GM19438 (cell line): Measurements from ENCODE around the gene GIGYF1.
A peak's percentile ranks its signal among the peaks of the same experiment; 100 is the strongest.
"Not testable (repeated sequence)": the region's sequence is repeated elsewhere in the genome, so short reads cannot be mapped to it uniquely, and the experiment has no call there.

ENCODE experiments used
- ATAC-seq: cut with Tn5 transposase; IDR thresholded peaks from one replicate; pipeline ENCODE4 v1.9.1; 2021; ENCODE audit warnings: low read depth; ENCODE audit not compliant: unreplicated experiment

GIGYF1 gene

GRCh38 chr7:100673942-100674410 is 20.1 kb downstream of the GIGYF1 start:
- ATAC-seq, result no peak

DNA sequence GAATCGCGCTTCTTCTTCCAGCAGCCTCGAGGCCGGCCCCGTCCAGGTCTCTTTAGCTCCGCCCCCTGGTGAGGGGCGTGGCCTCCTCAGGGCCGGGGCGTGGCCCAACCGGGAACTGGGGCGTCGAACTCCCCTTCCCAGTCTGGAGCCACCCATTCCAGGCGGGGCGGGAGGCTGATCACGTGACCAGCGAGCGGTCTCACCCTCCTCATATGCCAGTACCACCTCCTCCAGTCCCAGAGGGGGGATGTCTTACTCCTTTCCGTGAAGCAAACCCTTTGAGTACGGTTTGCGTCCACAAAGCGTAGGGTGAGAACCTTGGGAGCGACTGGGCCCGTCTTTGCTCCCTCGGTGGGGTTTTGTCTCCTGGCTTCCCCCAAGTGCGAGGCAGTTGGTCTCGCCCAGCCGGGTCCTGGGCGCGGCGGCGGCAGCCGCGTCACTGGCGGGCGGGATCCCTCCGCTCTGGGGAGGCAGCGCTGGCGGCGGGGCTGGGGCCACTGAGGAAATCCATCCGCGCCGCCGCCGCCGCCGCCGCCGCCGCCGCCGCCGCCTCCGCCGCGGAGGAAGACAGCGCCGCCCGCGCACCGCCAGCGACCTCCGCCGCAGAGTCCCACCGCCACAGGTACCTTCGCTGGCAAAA is 20.6 kb downstream of the GIGYF1 start, which contains the start of gene GNB2:
Gene GNB2, plus strand, starts transcription at position 439 of the 640 bp plus-strand sequence. CDS start 2,526 bp downstream, outside the sequence.
- peak; percentile 59 for ATAC-seq

DNA sequence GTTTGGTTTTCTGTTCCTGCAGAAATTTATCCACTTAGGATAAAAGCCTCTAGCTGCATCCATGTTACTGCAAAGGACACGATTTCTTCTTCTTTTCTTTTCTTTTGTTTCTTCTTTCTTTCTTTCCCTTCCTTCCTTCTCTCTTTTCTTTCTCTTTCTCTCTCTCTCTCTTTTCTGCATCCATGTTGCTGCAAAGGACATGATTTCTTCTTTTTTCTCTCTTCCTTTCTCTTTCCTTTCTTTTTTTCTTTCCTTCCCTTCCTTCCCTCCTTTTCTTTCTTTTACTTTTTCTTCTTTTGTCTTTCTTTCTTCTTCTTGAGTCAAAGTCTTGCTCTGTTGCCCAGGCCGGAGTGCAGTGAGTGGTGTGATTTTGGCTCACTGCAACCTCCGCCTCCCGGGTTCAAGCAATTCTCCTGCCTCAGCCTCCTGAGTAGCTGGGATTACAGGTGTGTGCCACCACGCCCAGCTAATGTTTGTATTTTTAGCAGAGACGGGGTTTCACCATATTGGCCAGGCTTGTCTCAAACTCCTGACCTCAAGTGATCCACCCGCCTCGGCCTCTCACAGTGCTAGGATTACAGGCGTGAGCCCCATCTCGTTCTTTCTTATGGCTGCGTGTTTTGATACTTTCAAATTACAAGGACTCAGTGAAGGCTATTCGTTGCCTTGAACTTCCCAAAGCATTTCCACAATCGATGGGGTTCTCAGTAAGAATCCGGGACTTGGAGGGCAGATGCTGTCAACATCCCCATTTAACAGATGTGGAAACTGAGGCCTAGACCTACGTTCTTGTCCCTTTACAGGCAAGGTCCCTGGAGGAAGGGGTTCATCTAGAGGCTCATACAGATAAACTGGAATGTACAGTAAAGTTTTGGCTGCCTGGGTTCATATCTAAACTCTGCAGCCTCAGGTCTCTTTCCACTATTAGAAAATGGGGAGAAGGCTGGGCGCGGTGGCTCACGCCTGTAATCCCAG is 22.4 kb downstream of the GIGYF1 start:
- no peak for ATAC-seq

GRCh38 chr7:100670074-100670473 is 24.0 kb downstream of the GIGYF1 start:
- no peak for ATAC-seq

DNA sequence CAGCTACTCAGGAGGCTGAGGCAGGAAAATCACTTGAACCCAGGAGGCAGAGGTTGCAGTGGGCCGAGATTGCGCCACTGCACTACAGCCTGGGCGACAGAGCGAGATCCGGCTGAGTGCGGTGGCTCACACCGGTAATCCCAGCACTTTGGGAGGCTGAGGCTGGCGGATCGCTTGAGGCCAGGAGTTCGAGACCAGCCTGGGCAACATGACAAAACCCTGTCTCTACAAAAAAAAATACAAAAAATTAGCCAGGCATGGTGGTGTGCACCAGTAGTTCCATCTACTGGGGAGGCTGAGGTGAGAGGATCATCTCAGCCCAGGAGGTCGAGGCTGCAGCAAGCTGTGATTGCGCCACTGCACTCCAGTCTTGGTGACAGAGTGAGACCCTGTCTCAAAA is 24.9 kb downstream of the GIGYF1 start:
- not testable (repeated sequence) for ATAC-seq

DNA sequence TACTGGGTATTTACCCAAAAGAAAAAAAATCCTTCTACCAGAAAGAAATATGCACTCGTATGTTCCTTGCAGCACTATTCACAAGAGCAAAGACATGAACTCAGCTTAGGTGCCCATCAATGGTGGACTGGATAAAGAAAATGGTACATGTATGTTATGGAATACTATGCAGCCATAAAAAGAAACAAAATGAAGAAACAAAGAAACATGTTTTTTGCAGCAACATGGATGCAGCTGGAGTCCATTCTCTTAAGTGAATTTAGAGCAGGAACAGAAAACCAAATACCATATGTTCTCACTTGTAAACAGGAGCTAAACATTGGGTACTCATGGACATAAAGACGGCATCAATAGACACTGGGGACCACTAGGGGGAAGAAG is 26.0 kb downstream of the GIGYF1 start:
- ATAC-seq, result no peak

- no peak for ATAC-seq
Measured at GRCh38 chr7:100667331-100668068, 26.6 kb downstream of the GIGYF1 start.

- ATAC-seq, result no peak
Measured at GRCh38 chr7:100665168-100665726, 28.8 kb downstream of the GIGYF1 start.

DNA sequence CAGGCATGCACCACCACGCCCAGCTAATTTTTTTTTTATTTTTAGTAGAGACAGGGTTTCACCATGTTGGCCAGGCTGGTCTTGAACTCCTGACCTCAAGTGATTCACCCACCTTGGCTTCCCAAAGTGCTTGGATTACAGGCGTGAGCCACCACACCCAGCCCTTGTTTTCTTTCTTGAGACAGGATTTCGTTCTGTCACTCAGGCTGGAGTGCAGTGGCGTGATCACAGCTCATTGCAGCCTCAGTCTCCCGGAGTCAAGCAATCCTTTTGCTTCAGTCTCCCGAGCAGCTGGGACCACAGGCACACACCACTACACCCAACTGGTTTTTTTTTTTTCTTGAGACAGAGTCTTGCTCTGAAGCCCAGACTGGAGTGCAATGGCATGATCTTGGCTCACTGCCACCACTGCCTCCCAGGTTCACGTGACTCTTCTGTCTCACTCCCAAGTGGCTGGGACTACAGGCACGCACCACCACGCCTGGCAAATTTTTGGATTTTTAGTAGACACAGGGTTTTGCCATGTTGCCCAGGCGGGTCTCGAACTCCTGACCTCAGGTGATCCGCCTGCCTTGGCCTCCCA is 31.8 kb downstream of the GIGYF1 start:
- not testable (repeated sequence) for ATAC-seq

DNA sequence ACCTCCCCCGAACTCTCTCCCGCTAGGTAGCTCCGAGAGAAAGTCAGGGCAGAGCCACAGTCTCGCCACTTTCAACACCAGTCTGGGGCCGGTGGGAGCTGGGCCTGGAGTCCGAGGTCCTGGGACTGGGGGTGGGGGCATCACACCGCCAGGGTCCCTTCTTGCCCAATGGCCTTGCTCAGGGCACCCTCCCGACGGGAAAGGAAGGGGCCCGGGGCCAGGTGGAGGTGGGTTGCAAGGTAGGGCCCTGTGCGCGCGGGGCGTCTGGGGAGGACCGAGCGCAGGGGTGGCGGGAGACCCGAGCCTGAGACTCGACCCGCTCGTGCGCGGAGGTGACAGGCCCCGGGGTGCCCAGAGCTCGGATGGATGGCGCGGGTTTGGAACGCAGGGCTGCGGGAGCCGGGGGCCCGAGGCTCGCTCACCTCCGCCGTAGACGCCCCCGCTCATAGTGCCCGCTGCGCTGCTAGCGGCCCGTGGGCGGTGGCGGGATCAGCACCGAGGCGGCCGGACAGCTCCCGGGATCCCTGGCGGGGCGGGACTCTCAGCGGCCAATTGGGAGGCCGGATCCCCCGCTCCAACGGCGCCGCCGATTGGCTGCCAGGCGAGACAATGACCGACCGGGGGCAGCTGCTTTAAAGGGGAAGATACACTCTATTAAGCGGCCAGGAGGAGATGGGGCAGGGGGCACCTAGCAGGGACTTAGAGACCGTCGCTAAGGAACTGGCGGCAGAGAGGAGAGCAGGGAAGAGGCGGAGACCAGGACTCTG is 38.0 kb downstream of the GIGYF1 start, which contains the start of gene ACTL6B:
Gene ACTL6B, minus strand, starts transcription at position 541 of the 767 bp plus-strand sequence. Its CDS starts 94 bp downstream, at position 447.
- no peak for ATAC-seq

- ATAC-seq, result no peak
Measured at GRCh38 chr7:100654908-100655831, 38.9 kb downstream of the GIGYF1 start.

GRCh38 chr7:100649826-100650565 is 44.1 kb downstream of the GIGYF1 start:
- no peak for ATAC-seq

- ATAC-seq, result no peak
Measured at GRCh38 chr7:100642534-100642907, 51.5 kb downstream of the GIGYF1 start.

- no peak for ATAC-seq
Measured at GRCh38 chr7:100641860-100642533, 52.1 kb downstream of the GIGYF1 start.

- ATAC-seq, result no peak
Measured at GRCh38 chr7:100641463-100641859, 52.6 kb downstream of the GIGYF1 start, which contains the start of gene TFR2. Gene TFR2, minus strand, starts transcription at chr7:100641552. Its CDS starts 43 bp downstream, at chr7:100641509.

GRCh38 chr7:100640517-100641440 is 53.3 kb downstream of the GIGYF1 start:
- ATAC-seq, result no peak
